ENCODE measurements around the gene PLCB3. TPM values are rescaled to one million over a fixed set of nuclear protein-coding genes. Genes with fewer than 3 reads are reported as not detected.

Gene PLCB3
- polyA plus RNA-seq, 1 donor from 2014 or later: 2.1 TPM

DNA sequence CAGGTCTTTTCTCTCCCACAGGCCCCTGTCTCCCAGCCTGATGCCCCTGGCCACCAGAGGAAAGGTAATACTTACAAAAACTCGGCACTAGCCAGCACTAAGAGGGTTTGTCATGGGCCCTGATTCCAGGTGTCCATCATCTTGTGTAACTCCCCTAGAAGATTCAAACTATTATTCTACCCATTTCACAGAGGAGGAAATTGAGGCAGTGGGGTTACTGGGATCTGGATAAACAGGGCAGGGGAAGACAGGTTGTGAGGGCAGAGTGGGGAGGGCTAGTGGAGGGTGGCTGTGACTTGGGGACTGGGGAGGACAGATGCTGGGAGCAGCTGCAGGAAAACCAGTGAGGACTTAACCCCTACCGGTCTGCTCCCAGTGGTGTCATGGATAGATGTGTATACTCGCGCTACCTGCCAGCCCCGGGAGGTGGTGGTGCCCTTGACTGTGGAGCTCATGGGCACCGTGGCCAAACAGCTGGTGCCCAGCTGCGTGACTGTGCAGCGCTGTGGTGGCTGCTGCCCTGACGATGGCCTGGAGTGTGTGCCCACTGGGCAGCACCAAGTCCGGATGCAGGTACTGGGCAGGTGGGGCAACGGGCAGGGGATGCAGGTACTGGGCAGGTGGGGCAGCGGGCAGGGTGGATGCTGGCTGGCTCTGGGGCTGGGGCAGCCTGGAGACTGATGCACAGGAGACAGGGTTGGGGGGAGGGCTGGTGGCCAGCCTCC, 15.7 kb upstream of the PLCB3 start:
- no peaks in the 10 kb centered on the region for H3K36me3 ChIP-seq (ENCODE audit: insufficient read depth, low read length)
- H4K20me1 ChIP-seq (ENCODE audit: insufficient read depth): no peaks in the 10 kb centered on the region
- no peak overlapping the region for H3K27ac ChIP-seq (ENCODE audit: low read length)
- TF ChIP-seq RAD21 (conservative IDR thresholded peaks at IDR 0.05) (no peak), MXI1 (conservative IDR thresholded peaks at IDR 0.05; ENCODE audit: poor library complexity, severe bottlenecking) (no peak), POLR2AphosphoS5 (IDR thresholded peaks at IDR 0.05) (no peak), CTCF (IDR thresholded peaks at IDR 0.05; ENCODE audit: poor library complexity, severe bottlenecking) (no peak), TAF1 (IDR thresholded peaks at IDR 0.05; ENCODE audit: low read depth) (no peak), SMC3 (conservative IDR thresholded peaks at IDR 0.05; ENCODE audit: poor library complexity) (no peak), EP300 (conservative IDR thresholded peaks at IDR 0.05; ENCODE audit: poor library complexity, severe bottlenecking) (no peak), EZH2 (IDR thresholded peaks at IDR 0.05; ENCODE audit: borderline replicate concordance, insufficient read depth, low read length, poor library complexity, severe bottlenecking) (no peak)
- TF ChIP-seq, protein P1, sequence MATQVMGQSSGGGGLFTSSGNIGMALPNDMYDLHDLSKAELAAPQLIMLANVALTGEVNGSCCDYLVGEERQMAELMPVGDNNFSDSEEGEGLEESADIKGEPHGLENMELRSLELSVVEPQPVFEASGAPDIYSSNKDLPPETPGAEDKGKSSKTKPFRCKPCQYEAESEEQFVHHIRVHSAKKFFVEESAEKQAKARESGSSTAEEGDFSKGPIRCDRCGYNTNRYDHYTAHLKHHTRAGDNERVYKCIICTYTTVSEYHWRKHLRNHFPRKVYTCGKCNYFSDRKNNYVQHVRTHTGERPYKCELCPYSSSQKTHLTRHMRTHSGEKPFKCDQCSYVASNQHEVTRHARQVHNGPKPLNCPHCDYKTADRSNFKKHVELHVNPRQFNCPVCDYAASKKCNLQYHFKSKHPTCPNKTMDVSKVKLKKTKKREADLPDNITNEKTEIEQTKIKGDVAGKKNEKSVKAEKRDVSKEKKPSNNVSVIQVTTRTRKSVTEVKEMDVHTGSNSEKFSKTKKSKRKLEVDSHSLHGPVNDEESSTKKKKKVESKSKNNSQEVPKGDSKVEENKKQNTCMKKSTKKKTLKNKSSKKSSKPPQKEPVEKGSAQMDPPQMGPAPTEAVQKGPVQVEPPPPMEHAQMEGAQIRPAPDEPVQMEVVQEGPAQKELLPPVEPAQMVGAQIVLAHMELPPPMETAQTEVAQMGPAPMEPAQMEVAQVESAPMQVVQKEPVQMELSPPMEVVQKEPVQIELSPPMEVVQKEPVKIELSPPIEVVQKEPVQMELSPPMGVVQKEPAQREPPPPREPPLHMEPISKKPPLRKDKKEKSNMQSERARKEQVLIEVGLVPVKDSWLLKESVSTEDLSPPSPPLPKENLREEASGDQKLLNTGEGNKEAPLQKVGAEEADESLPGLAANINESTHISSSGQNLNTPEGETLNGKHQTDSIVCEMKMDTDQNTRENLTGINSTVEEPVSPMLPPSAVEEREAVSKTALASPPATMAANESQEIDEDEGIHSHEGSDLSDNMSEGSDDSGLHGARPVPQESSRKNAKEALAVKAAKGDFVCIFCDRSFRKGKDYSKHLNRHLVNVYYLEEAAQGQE (IDR thresholded peaks at IDR 0.05; ENCODE audit: borderline replicate concordance): no peak
- H3K4me3 ChIP-seq (ENCODE audit: low read length): no peak overlapping the region
- H3K79me2 ChIP-seq (replicated peaks; ENCODE audit: insufficient read depth, low read length): no peaks in the 10 kb centered on the region
- peaks cover 8% of the 10 kb centered on the region for H3K27me3 ChIP-seq (ENCODE audit: insufficient read depth, low read depth, low read length)
- no peaks in the 10 kb centered on the region for H3K9me3 ChIP-seq (ENCODE audit: low read length)
- H3K4me2 ChIP-seq (ENCODE audit: low read length): no peak overlapping the region
- no peak overlapping the region for H3K9ac ChIP-seq (ENCODE audit: low read length)
- H3F3A ChIP-seq (ENCODE audit: insufficient read depth, low read length, poor library complexity, severe bottlenecking): no peaks in the 10 kb centered on the region
- no peak overlapping the region for H2AFZ ChIP-seq (ENCODE audit: low read depth, low read length)
- no peaks in the 10 kb centered on the region for H3K9me2 ChIP-seq (ENCODE audit: insufficient read depth, low read length)

DNA sequence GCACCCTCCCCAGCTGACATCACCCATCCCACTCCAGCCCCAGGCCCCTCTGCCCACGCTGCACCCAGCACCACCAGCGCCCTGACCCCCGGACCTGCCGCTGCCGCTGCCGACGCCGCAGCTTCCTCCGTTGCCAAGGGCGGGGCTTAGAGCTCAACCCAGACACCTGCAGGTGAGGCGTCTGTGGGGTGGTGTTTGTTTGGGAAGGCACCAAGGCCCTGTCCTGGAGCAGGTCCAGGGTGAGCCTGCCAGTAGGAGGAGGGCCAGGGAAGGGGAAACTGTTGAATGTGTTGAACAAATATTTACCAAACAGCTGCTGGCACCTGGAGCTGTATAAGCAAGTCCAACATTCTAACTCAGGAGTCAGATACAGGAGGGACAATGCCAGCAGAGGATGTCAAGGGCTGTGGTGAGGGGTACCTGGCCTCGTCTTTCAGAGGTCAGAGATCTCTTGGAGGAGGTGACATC, 13.8 kb upstream of the PLCB3 start:
- H4K20me1 ChIP-seq (ENCODE audit: insufficient read depth): no peaks in the 10 kb centered on the region
- peaks cover 8% of the 10 kb centered on the region for H3K27me3 ChIP-seq (ENCODE audit: insufficient read depth, low read depth, low read length)
- no peaks in the 10 kb centered on the region for H3F3A ChIP-seq (ENCODE audit: insufficient read depth, low read length, poor library complexity, severe bottlenecking)
- no peak overlapping the region for H3K27ac ChIP-seq (ENCODE audit: low read length)
- H2AFZ ChIP-seq (ENCODE audit: low read depth, low read length): no peak overlapping the region
- H3K36me3 ChIP-seq (ENCODE audit: insufficient read depth, low read length): no peaks in the 10 kb centered on the region
- H3K79me2 ChIP-seq (replicated peaks; ENCODE audit: insufficient read depth, low read length): no peaks in the 10 kb centered on the region
- H3K4me3 ChIP-seq (ENCODE audit: low read length): no peak overlapping the region
- H3K9me2 ChIP-seq (ENCODE audit: insufficient read depth, low read length): no peaks in the 10 kb centered on the region
- no peak overlapping the region for H3K9ac ChIP-seq (ENCODE audit: low read length)
- TF ChIP-seq RAD21 (conservative IDR thresholded peaks at IDR 0.05) (no peak), MXI1 (conservative IDR thresholded peaks at IDR 0.05; ENCODE audit: poor library complexity, severe bottlenecking) (no peak), POLR2AphosphoS5 (IDR thresholded peaks at IDR 0.05) (no peak), EP300 (conservative IDR thresholded peaks at IDR 0.05; ENCODE audit: poor library complexity, severe bottlenecking) (no peak), SMC3 (conservative IDR thresholded peaks at IDR 0.05; ENCODE audit: poor library complexity) (no peak), CTCF (IDR thresholded peaks at IDR 0.05; ENCODE audit: poor library complexity, severe bottlenecking) (no peak), EZH2 (IDR thresholded peaks at IDR 0.05; ENCODE audit: borderline replicate concordance, insufficient read depth, low read length, poor library complexity, severe bottlenecking) (no peak), TAF1 (IDR thresholded peaks at IDR 0.05; ENCODE audit: low read depth) (no peak)
- TF ChIP-seq, protein P1 (IDR thresholded peaks at IDR 0.05; ENCODE audit: borderline replicate concordance): no peak
- H3K9me3 ChIP-seq (ENCODE audit: low read length): no peaks in the 10 kb centered on the region
- no peak overlapping the region for H3K4me2 ChIP-seq (ENCODE audit: low read length)
